HepG2 (cell line): Measurements from ENCODE around the gene GPRIN2. TPM values are rescaled to one million over a fixed set of nuclear protein-coding genes. Genes with fewer than 3 reads are reported as not detected.

ENCODE experiments used
- ATAC-seq: fragments of 200-7000 bp; cut with Tn5 transposase; 3 replicates; pipeline ENCODE4 v1.9.1; 2020; ENCODE audit warnings: mild to moderate bottlenecking, moderate library complexity
- BruUV-seq: library from RNA; stranded (reverse); fragments of 400-500 nt; replicated peaks from 2 replicates; lab custom pipeline; 2021; lab: Mats Ljungman, UMichigan
- CTCF ChIA-PET: fragments of 300-600 bp; formaldehyde crosslinking; extraction: SDS; loops from one replicate; lab custom pipeline; 2021; ENCODE audit warnings: low total read pairs, inconsistent platforms, low intra/inter-chr PET ratio; lab: Yijun Ruan, JAX
- POLR2A ChIA-PET: fragments of 350-600 bp; sonication (Branson Sonifier 250); formaldehyde crosslinking; loops from one replicate; lab custom pipeline; 2020; ENCODE audit warnings: antibody characterized with exemption, inconsistent platforms; lab: Yijun Ruan, JAX
- DNase-seq: peaks from one replicate; pipeline ENCODE4 v3.0.0-alpha.2; 2015; ENCODE audit warnings: low spot score
- FAIRE-seq: peaks from 3 replicates; lab custom pipeline; 2011; peaks lifted over from hg19 to GRCh38; lab: Jason Lieb, UNC
- H2AFZ ChIP-seq: one replicate; pipeline ENCODE4 v1.6.1; 2011; ENCODE audit warnings: low read length, inconsistent platforms
- H3K27ac ChIP-seq: fragments of 300-600 bp; 3 replicates; pipeline ENCODE4 v1.8.0; 2011; ENCODE audit warnings: mixed run types, mild to moderate bottlenecking, mixed read lengths, low read length, inconsistent platforms; ENCODE audit not compliant: insufficient read depth; ENCODE audit errors: extremely low read length
- H3K27me3 ChIP-seq, 2 experiments: fragments of 200-600 bp in 1 of 2; 2 replicates in 1 of 2; 3 replicates in 1 of 2; pipeline versions ENCODE4 v1.6.0 to v1.8.0; 2011; ENCODE audit warnings: low read length in 2 of 2, mild to moderate bottlenecking in 2 of 2, moderate library complexity in 2 of 2, inconsistent platforms in 1 of 2; ENCODE audit not compliant: insufficient read depth in 2 of 2, control insufficient read depth in 1 of 2
- H3K36me3 ChIP-seq, 2 experiments: fragments of 200-600 bp in 1 of 2; replicated peaks in 1 of 2; 2 replicates in 1 of 2; 3 replicates in 1 of 2; pipeline versions ENCODE4 v1.5.1 to v1.8.0; 2011; ENCODE audit warnings: low read length in 2 of 2, inconsistent platforms in 1 of 2; ENCODE audit not compliant: insufficient read depth in 2 of 2, control insufficient read depth in 1 of 2
- H3K4me1 ChIP-seq: 2 replicates; pipeline ENCODE4 v1.5.1; 2012; ENCODE audit warnings: low read length, inconsistent platforms; ENCODE audit not compliant: insufficient read depth
- H3K4me2 ChIP-seq: 2 replicates; pipeline ENCODE4 v1.6.0; 2011; ENCODE audit warnings: low read depth, low read length, inconsistent platforms
- H3K4me3 ChIP-seq, 3 experiments: fragments of 200-600 bp in 1 of 3; sonication (generic), shearing (Covaris generic) in 1 of 3; replicated peaks in 1 of 3; 2 replicates each; pipeline ENCODE4 v1.5.1; 2011 to 2016; ENCODE audit warnings: low read length in 3 of 3, inconsistent platforms in 2 of 3, low read depth in 2 of 3, mild to moderate bottlenecking in 2 of 3, control low read depth in 1 of 3, mixed read lengths in 1 of 3; ENCODE audit not compliant: insufficient read depth in 1 of 3
- H3K79me2 ChIP-seq: one replicate; pipeline ENCODE4 v1.6.1; 2011; ENCODE audit warnings: low read length, inconsistent platforms; ENCODE audit not compliant: insufficient read depth
- H3K9ac ChIP-seq: 2 replicates; pipeline ENCODE4 v1.6.0; 2011; ENCODE audit warnings: mild to moderate bottlenecking, low read depth, low read length, inconsistent platforms; ENCODE audit not compliant: insufficient read depth
- H3K9me3 ChIP-seq: 2 replicates; pipeline ENCODE4 v1.5.1; 2012; ENCODE audit warnings: mild to moderate bottlenecking, low read length
- H4K20me1 ChIP-seq: 2 replicates; pipeline ENCODE4 v1.6.0; 2011; ENCODE audit warnings: inconsistent platforms, mild to moderate bottlenecking, low read length, moderate library complexity; ENCODE audit not compliant: insufficient read depth
- ADNP ChIP-seq: sonication (generic); formaldehyde crosslinking; IDR thresholded peaks from 2 replicates; pipeline ENCODE4 v1.4.0; 2020; ENCODE audit warnings: missing genetic modification reagents
- AGO1 ChIP-seq: fragments of 200-400 bp; formaldehyde crosslinking; IDR thresholded peaks from 2 replicates; pipeline ENCODE4 v1.6.1; 2017; ENCODE audit warnings: mild to moderate bottlenecking, low read depth, low read length, moderate library complexity; ENCODE audit not compliant: poor library complexity, severe bottlenecking
- CBFB ChIP-seq: sonication (generic); formaldehyde crosslinking; IDR thresholded peaks from 2 replicates; pipeline ENCODE4 v1.4.0; 2020; ENCODE audit warnings: missing genetic modification reagents
- EHMT2 ChIP-seq: fragments of 200-600 bp; sonication (generic); IDR thresholded peaks from 2 replicates; pipeline ENCODE4 v1.7.0; 2017; ENCODE audit warnings: antibody characterized with exemption, low read depth, low read length, borderline replicate concordance
- FOSL2 ChIP-seq: sonication (generic); formaldehyde crosslinking; IDR thresholded peaks from 2 replicates; pipeline ENCODE4 v1.4.0; 2020; ENCODE audit warnings: missing genetic modification reagents
- FOXA1 ChIP-seq, 2 experiments: fragments of 450-650 bp in 1 of 2; sonication (generic) in 1 of 2; formaldehyde crosslinking in 1 of 2; IDR thresholded peaks; 2 replicates each; pipeline versions ENCODE4 v1.4.0 to v1.6.1; 2016 to 2020; ENCODE audit warnings: missing genetic modification reagents in 1 of 2
- GABPA ChIP-seq, 2 experiments: IDR thresholded peaks; 2 replicates each; pipeline ENCODE4 v1.6.1; 2011 to 2016; ENCODE audit warnings: low read depth in 2 of 2, low read length in 1 of 2, missing biosample characterization in 1 of 2, missing genetic modification characterization in 1 of 2
- TBX2 ChIP-seq: sonication (generic); formaldehyde crosslinking; IDR thresholded peaks from 2 replicates; pipeline ENCODE4 v1.5.0; 2020; ENCODE audit warnings: missing genetic modification reagents, mild to moderate bottlenecking, borderline replicate concordance
- TRIM22 ChIP-seq: fragments of 450-650 bp; IDR thresholded peaks from 2 replicates; pipeline ENCODE4 v1.6.1; 2017
- ZNF225 ChIP-seq: sonication (generic); formaldehyde crosslinking; IDR thresholded peaks from 2 replicates; pipeline ENCODE4 v1.4.0; 2020; ENCODE audit warnings: mild to moderate bottlenecking, missing genetic modification reagents
- ZNF550 ChIP-seq: sonication (generic); formaldehyde crosslinking; IDR thresholded peaks from 2 replicates; pipeline ENCODE4 v1.4.0; 2020; ENCODE audit warnings: mild to moderate bottlenecking, missing genetic modification reagents, borderline replicate concordance
- ZNF577 ChIP-seq: sonication (generic); formaldehyde crosslinking; IDR thresholded peaks from 2 replicates; pipeline ENCODE4 v1.4.0; 2020; ENCODE audit warnings: mild to moderate bottlenecking, low read depth, missing genetic modification reagents, borderline replicate concordance
- ZNF891 ChIP-seq: sonication (generic); formaldehyde crosslinking; IDR thresholded peaks from 2 replicates; pipeline ENCODE4 v1.5.0; 2020; ENCODE audit warnings: mild to moderate bottlenecking, missing genetic modification reagents
- ZSCAN25 ChIP-seq: sonication (generic); formaldehyde crosslinking; IDR thresholded peaks from 2 replicates; pipeline ENCODE4 v1.8.0; 2022; ENCODE audit warnings: mild to moderate bottlenecking, missing genetic modification reagents
- WGBS: methylation state at CpG from one replicate; pipeline ENCODE4 v1.1.6; 2017; ENCODE audit warnings: low lambda C conversion rate; 5-methylcytosine and 5-hydroxymethylcytosine counted together
- in situ Hi-C: cut with HindIII; loops from 2 replicates; pipeline ENCODE4 v1.10.0; 2017; ENCODE audit warnings: low pct_unique_long_range_greater_than_20kb; ENCODE audit not compliant: extremely low pct_ligation_motif_present
- intact Hi-C: fragments of 100-400 bp; cut with micrococcal nuclease; formaldehyde crosslinking; loops from one replicate; pipeline ENCODE4 v1.10.0; 2022; ENCODE audit not compliant: unreplicated experiment
- polyA plus RNA-seq, 8 experiments: library from polyadenylated mRNA; depleted of rRNA in 3 of 8; stranded (reverse) in 7 of 8; unstranded in 1 of 8; fragments of >200 nt; fragmentation: Illumina TruSeq in 4 of 8; extraction: Trizol in 4 of 8; gene quantifications; 2 replicates each; pipeline versions ENCODE4 v1.2.1 to v1.2.3, GENCODE V29; 2011 to 2016; ENCODE audit warnings: low read depth in 4 of 8, missing spikeins in 1 of 8, mixed read lengths in 1 of 8; ENCODE audit not compliant: insufficient read depth in 1 of 8
- total RNA-seq, 5 experiments: library from RNA; depleted of rRNA; stranded (reverse); fragments of >200 nt; fragmentation: Illumina TruSeq; extraction: Trizol; gene quantifications; 2 replicates each; pipeline ENCODE4 v1.2.3, GENCODE V29; 2016; ENCODE audit warnings: low read depth in 1 of 5
- TF ChIP-seq, protein P1 (sequence below): sonication (generic); formaldehyde crosslinking; IDR thresholded peaks from 2 replicates; pipeline ENCODE4 v1.4.0; 2020; ENCODE audit warnings: missing genetic modification reagents

Gene GPRIN2
- total and polyA plus RNA-seq, 2 of the 13 experiments (the other 11 are each of a cell fraction or from before 2014, with no cell fraction given) = not detected

DNA sequence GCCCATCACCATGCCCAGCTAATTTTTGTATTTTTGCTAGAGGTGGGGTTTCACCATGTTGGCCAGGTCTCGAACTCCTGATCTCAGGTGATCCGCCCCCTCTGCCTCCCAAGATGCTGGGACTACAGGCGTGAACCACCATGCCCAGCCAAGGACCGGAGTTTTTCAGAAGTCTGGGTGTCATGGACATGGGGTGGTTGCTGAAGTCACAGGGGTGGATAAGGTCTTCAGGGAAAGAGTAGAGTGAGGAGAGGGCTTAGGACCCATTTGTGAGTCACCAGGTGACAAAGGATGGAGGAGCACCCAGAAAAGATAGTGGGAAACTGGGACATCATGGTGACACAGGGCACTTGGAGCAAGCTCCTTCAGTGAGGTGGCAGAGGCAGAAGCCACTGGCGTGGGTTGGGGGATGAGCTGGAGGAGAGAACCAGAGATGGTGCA lies 2.8 kb upstream of the GPRIN2 start (continued):
- TF ChIP-seq, protein P1, sequence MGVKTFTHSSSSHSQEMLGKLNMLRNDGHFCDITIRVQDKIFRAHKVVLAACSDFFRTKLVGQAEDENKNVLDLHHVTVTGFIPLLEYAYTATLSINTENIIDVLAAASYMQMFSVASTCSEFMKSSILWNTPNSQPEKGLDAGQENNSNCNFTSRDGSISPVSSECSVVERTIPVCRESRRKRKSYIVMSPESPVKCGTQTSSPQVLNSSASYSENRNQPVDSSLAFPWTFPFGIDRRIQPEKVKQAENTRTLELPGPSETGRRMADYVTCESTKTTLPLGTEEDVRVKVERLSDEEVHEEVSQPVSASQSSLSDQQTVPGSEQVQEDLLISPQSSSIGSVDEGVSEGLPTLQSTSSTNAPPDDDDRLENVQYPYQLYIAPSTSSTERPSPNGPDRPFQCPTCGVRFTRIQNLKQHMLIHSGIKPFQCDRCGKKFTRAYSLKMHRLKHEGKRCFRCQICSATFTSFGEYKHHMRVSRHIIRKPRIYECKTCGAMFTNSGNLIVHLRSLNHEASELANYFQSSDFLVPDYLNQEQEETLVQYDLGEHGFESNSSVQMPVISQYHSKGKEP (CRISPR knock-in tag) = no peak
- TF ChIP-seq ZNF225 (CRISPR knock-in tag) (no peak), ZNF891 (CRISPR knock-in tag) (no peak), TRIM22 (no peak), ADNP (CRISPR knock-in tag) (no peak), AGO1 (no peak), CBFB (no peak), EHMT2 (no peak)
- TF ChIP-seq, all 625 proteins: peak for 0

DNA sequence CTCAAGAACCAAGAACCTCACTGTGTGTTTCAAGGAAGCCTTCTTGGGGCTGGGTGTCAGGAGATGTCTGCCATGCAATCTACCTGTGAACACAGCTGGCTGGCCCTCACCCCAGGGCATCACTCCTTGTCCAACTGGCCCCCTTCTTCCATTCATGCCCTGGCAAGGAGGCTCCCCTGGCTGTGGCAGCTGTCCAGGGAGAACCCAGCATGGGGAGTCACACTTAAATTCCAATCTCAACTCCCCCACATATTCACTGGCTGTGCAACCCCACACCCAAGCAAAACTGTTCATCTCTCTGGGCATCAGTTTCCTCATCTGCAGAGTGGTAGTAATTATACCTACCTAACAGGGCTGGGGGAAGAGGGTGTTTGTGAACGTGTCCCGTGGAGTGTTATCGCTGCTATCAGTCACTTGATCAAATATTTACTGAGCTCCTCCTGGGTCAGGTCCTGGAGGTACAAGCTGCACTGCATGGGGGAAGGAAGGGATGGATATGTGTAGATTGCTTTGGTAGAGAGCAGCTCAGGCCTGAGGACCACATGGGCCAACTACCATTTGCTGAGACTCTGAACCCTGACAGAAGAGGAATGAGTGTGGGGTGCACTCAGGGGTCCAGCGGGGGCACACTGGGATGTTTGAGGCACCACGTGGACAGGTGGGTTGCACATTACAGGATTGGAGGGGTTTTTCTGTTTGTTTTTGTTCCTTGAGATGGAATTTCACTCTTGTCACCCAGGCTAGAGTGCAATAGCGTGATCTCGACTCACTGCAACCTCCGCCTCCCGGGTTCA lies 2.1 kb upstream of the GPRIN2 start:
- no peaks in the 10 kb centered on the region for H3K36me3 ChIP-seq
- WGBS = 15% methylated on average over 9 of the region's 9 CpGs
- H3K4me3 ChIP-seq = no peak overlapping the region
- H4K20me1 ChIP-seq = no peaks in the 10 kb centered on the region
- BruUV-seq = no TSS peak
- ATAC-seq (peak; percentile 44), DNase-seq (peak; percentile 40), FAIRE-seq (peak; percentile 72)
- no peak overlapping the region for H3K4me2 ChIP-seq
- intact Hi-C loops = no loop called here
- in situ Hi-C loops = no loop called here
- no peaks in the 10 kb centered on the region for H3K9me3 ChIP-seq
- peaks cover 7 to 37% of the 10 kb centered on the region in 2 experiments; a peak in 4 of 5 replicates for H3K27me3 ChIP-seq
- ChIA-PET CTCF (no interaction called here), POLR2A (no interaction called here)
- no peak overlapping the region for H3K9ac ChIP-seq
- no peak overlapping the region for H3K27ac ChIP-seq
- H3K4me1 ChIP-seq = peaks cover 14% of the 10 kb centered on the region
- H3K79me2 ChIP-seq = no peaks in the 10 kb centered on the region
- no peak overlapping the region for H2AFZ ChIP-seq
- TF ChIP-seq ZNF550 (CRISPR knock-in tag) (no peak), FOSL2 (CRISPR knock-in tag) (0 out of 2 replicates have a peak, but pooled peaks have one; percentile 29), ZSCAN25 (CRISPR knock-in tag) (peak; percentile 77; the same call in 1 of the 2 replicates), TBX2 (CRISPR knock-in tag) (peak; percentile 48; the same call in 1 of the 2 replicates), FOXA1 (IDR thresholded peaks at IDR 0.05) (no peak), FOXA1 (CRISPR knock-in tag; IDR thresholded peaks at IDR 0.05) (peak; percentile 63; the same call in 1 of the 2 replicates), ZNF577 (CRISPR knock-in tag) (no peak), GABPA (IDR thresholded peaks at IDR 0.05; ENCODE audit: low read depth, low read length) (no peak), GABPA (CRISPR knock-in tag; IDR thresholded peaks at IDR 0.05; ENCODE audit: low read depth) (no peak)
